ENCODE measurements around the gene SRRD. TPM values are rescaled to one million over a fixed set of nuclear protein-coding genes. Genes with fewer than 3 reads are reported as not detected.
A peak's percentile ranks its signal among the peaks of the same experiment; 100 is the strongest.

The SRRD gene
- total RNA-seq, 6 experiments from 2014 or later = 11.4 to 15.2 (median 11.8) TPM

DNA sequence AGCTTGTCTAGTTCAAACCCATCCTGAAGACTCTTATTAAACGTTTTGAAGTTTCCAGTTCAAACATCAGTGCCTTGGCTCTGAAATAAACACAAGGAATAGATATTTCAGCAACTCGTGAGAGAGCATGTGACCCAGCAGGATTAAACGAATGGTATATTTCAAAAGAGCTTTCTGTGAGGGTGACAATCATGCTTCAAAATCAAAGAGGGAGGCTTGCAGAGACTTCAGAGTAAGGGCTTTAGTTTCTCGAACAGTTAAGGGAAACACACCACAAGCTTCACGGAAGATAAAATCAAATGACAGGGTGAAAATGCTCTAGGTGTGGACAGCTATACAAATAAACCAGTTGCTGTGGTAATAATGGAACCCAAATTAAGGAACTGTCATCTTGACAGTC is 1.5 kb upstream of the SRRD start:
- Histone ChIP-seq H3K27me3 (no peaks in the 10 kb centered on the region), H3K36me3 (peaks cover 0 to 10% (median under 1%) of the 10 kb centered on the region in 4 donors), H3K9me3 (no peaks in the 10 kb centered on the region), H3K4me3 (no peak overlapping the region), H3K27ac (no peak overlapping the region), H3K4me1 (peaks cover 0 to 34% (median 10%) of the 10 kb centered on the region in 4 donors)
- intact Hi-C loops (cut with DNase I) = no loop called here
- DNase-seq (no peak), ATAC-seq (no peak)
- WGBS (ENCODE audit: insufficient coverage, low coverage, low lambda C conversion rate, missing lambda C conversion rate) = 36% methylated on average over 5 of the region's 5 CpGs
- no peak for TF ChIP-seq POLR2A (IDR thresholded peaks at IDR 0.05)
- TF ChIP-seq, protein P1, sequence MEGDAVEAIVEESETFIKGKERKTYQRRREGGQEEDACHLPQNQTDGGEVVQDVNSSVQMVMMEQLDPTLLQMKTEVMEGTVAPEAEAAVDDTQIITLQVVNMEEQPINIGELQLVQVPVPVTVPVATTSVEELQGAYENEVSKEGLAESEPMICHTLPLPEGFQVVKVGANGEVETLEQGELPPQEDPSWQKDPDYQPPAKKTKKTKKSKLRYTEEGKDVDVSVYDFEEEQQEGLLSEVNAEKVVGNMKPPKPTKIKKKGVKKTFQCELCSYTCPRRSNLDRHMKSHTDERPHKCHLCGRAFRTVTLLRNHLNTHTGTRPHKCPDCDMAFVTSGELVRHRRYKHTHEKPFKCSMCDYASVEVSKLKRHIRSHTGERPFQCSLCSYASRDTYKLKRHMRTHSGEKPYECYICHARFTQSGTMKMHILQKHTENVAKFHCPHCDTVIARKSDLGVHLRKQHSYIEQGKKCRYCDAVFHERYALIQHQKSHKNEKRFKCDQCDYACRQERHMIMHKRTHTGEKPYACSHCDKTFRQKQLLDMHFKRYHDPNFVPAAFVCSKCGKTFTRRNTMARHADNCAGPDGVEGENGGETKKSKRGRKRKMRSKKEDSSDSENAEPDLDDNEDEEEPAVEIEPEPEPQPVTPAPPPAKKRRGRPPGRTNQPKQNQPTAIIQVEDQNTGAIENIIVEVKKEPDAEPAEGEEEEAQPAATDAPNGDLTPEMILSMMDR (IDR thresholded peaks at IDR 0.05) = no peak

DNA sequence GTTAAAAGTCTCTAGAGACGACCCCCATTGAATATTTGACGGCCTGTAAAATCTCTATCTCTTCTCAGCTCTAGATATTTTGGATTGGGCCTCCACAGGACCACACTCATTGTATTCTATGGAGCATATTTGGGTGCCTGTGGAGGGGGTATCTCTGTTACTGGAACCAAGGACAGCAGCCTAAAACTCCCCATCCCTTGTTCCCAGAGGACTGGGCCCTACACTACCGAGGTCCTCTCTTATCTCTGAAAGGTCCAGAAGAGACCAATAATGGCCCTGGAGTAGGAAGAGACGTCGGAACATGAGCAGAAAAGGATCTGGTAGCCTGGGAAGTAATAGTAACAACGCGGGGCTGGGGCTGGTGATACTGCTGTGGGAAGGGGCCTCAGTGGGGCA is 636 bp upstream of the SRRD start:
- 9% methylated on average over 7 of the region's 7 CpGs for WGBS (ENCODE audit: insufficient coverage, low coverage, low lambda C conversion rate, missing lambda C conversion rate)
- Histone ChIP-seq H3K36me3 (peaks cover 0 to 10% (median 0%) of the 10 kb centered on the region in 4 donors), H3K4me1 (peaks cover 0 to 34% (median 10%) of the 10 kb centered on the region in 4 donors), H3K9me3 (no peaks in the 10 kb centered on the region), H3K27ac (peak overlapping the region; percentile 94 to 97 (median 96)), H3K27me3 (no peaks in the 10 kb centered on the region), H3K4me3 (peak overlapping the region; percentile 96 to 99 (median 96))
- ATAC-seq (peak in 2 of 4 donors; percentile 5 to 11), DNase-seq (no peak)
- TF ChIP-seq, protein P1 (IDR thresholded peaks at IDR 0.05) = no peak
- no peak for TF ChIP-seq POLR2A (IDR thresholded peaks at IDR 0.05)
- intact Hi-C loops (cut with DNase I) = no loop called here

DNA sequence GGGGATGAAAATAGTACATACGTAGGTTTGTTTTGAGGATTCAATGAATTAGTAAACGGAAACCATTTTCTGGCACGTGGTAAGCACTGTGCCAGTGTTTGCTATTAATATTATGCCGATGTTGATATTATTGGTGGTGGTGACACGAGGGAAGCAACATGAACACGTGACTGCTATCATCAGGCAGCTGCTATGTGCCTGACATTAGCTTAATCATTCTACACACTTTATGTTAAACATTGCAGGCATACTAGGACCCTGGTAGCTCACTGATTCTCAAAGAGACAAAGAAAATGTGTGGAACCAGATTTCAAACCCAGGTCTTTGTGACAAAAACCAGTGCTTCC is 656 bp downstream of the SRRD start:
- ATAC-seq = no peak
- Histone ChIP-seq H3K27me3 (no peaks in the 10 kb centered on the region), H3K4me3 (peak overlapping the region; percentile 96 to 99 (median 96)), H3K36me3 (peaks cover 0 to 20% (median 0%) of the 10 kb centered on the region in 4 donors), H3K27ac (peak overlapping the region in 2 of 3 donors; percentile 96 to 97), H3K4me1 (peaks cover 0 to 27% (median 7%) of the 10 kb centered on the region in 4 donors), H3K9me3 (no peaks in the 10 kb centered on the region)
- no peak for DNase-seq
- WGBS (ENCODE audit: insufficient coverage, low coverage, low lambda C conversion rate, missing lambda C conversion rate) = 6% methylated on average over 6 of the region's 6 CpGs
- no peak for TF ChIP-seq POLR2A (IDR thresholded peaks at IDR 0.05)
- TF ChIP-seq, protein P1 (IDR thresholded peaks at IDR 0.05) = no peak
- intact Hi-C loops (cut with DNase I) = no loop called here

DNA sequence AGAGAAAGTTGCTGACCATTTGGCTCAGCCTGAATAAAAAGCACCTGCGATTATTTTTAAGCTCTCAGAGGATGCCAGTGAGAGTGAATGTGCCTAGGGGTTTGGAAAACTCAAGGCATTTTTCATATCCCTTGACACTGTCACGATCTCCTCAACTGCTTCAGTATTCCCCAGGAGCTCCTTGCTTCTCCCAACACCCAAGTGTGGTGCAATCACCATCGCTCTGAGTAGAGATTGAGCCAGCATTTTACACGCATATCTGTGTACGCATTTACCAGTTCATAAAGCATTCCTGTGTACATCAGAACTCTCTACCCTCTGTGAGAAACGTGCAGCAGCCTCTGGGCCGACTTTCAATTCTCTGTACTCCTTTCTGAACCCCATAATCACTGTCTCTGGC is 1.3 kb downstream of the SRRD start:
- intact Hi-C loops (cut with DNase I) = no loop called here
- H3K4me1 ChIP-seq = peaks cover 0 to 20% (median 3%) of the 10 kb centered on the region in 4 donors
- H3K9me3 ChIP-seq = no peaks in the 10 kb centered on the region
- no peaks in the 10 kb centered on the region for H3K27me3 ChIP-seq
- H3K27ac ChIP-seq = no peak overlapping the region
- ATAC-seq (no peak), DNase-seq (no peak)
- TF ChIP-seq, protein P1 (IDR thresholded peaks at IDR 0.05) = no peak
- TF ChIP-seq POLR2A (IDR thresholded peaks at IDR 0.05) = no peak
- H3K36me3 ChIP-seq = peaks cover 0 to 27% (median 1%) of the 10 kb centered on the region in 4 donors
- WGBS (ENCODE audit: insufficient coverage, low coverage, low lambda C conversion rate, missing lambda C conversion rate) = 30% methylated on average over 7 of the region's 7 CpGs
- H3K4me3 ChIP-seq = no peak overlapping the region
